ENCODE results near the gene DOCK4. TPM values are rescaled to one million over a fixed set of nuclear protein-coding genes. Genes with fewer than 3 reads are reported as not detected.

Gene DOCK4
- total and polyA plus RNA-seq, 10 of the 15 experiments (the other 5 are each of a cell fraction or from before 2014, with no cell fraction given) = 0.03 to 0.73 (median 0.38) TPM

DNA sequence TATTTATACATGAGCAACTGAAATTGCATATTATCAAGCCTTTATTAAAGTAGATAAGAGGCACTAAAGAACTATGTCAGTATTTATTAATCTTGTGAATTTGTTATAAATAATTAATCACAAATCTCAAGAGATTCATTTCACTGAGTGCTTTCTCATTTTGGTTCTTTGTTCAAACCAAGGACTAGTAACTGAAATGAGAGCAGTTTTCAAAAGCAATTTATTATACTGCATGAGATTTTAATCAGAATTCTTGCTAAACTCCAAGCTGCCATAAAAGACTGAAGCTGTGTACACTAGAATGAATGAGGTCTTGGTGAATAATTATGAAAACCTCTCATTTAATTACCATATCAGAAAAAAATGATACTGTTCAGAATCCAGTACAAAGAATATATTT, 419.1 kb downstream of the DOCK4 start (continued):
- TF ChIP-seq, protein P1, sequence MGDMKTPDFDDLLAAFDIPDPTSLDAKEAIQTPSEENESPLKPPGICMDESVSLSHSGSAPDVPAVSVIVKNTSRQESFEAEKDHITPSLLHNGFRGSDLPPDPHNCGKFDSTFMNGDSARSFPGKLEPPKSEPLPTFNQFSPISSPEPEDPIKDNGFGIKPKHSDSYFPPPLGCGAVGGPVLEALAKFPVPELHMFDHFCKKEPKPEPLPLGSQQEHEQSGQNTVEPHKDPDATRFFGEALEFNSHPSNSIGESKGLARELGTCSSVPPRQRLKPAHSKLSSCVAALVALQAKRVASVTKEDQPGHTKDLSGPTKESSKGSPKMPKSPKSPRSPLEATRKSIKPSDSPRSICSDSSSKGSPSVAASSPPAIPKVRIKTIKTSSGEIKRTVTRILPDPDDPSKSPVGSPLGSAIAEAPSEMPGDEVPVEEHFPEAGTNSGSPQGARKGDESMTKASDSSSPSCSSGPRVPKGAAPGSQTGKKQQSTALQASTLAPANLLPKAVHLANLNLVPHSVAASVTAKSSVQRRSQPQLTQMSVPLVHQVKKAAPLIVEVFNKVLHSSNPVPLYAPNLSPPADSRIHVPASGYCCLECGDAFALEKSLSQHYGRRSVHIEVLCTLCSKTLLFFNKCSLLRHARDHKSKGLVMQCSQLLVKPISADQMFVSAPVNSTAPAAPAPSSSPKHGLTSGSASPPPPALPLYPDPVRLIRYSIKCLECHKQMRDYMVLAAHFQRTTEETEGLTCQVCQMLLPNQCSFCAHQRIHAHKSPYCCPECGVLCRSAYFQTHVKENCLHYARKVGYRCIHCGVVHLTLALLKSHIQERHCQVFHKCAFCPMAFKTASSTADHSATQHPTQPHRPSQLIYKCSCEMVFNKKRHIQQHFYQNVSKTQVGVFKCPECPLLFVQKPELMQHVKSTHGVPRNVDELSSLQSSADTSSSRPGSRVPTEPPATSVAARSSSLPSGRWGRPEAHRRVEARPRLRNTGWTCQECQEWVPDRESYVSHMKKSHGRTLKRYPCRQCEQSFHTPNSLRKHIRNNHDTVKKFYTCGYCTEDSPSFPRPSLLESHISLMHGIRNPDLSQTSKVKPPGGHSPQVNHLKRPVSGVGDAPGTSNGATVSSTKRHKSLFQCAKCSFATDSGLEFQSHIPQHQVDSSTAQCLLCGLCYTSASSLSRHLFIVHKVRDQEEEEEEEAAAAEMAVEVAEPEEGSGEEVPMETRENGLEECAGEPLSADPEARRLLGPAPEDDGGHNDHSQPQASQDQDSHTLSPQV (IDR thresholded peaks at IDR 0.05) = no peak
- TF ChIP-seq FOXM1 (IDR thresholded peaks at IDR 0.05; ENCODE audit: low read depth, low read length) (no peak), TCF7 (IDR thresholded peaks at IDR 0.05; ENCODE audit: borderline replicate concordance) (no peak), SREBF1 (IDR thresholded peaks at IDR 0.05; ENCODE audit: low read length) (no peak), FOS (IDR thresholded peaks at IDR 0.05; ENCODE audit: borderline replicate concordance, extremely low read depth, insufficient read length) (no peak)

DNA sequence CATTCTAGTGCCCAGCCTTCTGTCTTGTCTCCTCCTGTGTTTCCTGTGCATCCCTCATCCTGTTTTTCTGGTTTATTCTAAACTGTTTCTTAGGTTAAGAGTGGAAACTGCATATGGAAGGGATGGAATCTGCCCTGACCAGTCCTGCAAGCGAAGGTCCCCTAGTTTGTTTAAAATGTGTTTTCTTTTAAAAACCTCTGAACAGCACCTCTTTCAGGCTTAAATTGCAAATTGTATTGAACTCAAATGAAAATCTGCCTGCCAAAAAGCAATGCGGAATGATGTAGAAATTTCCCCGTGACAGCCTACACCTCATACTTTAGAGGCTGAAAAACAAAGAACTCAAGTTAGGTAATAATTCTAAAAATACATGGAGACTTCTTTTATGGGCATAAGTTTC, 421.1 kb downstream of the DOCK4 start:
- in situ Hi-C loops (cut with MboI) = no loop called here
- no peak overlapping the region for H3K4me2 ChIP-seq (ENCODE audit: control insufficient read depth, insufficient read depth)
- RAD21 ChIA-PET (ENCODE audit: unreplicated experiment) = no interaction called here

More for the DNA sequence above, 421.1 kb downstream of the DOCK4 start:
- BruUV-seq (replicated peaks) = no TSS peak
- Histone ChIP-seq H3K4me1 (ENCODE audit: control insufficient read depth, insufficient read depth, low read length) (no peaks in the 10 kb centered on the region), H3K36me3 (ENCODE audit: control insufficient read depth in 2 of 2, insufficient read depth in 2 of 2, low read length in 1 of 2) (no peaks in the 10 kb centered on the region), H3K9me3 (replicated peaks; ENCODE audit: control insufficient read depth, insufficient read depth, low read length) (no peaks in the 10 kb centered on the region), H3K27me3 (replicated peaks in 1 of 2; ENCODE audit: control insufficient read depth in 2 of 2, insufficient read depth in 2 of 2, low read length in 1 of 2) (no peaks in the 10 kb centered on the region), H4K20me1 (ENCODE audit: control insufficient read depth, insufficient read depth) (no peaks in the 10 kb centered on the region), H2AFZ (ENCODE audit: control insufficient read depth, low read depth, low read length) (no peak overlapping the region), H3K27ac (ENCODE audit: control insufficient read depth, insufficient read depth) (no peak overlapping the region), H3K79me2 (ENCODE audit: control insufficient read depth, insufficient read depth, low read length) (no peaks in the 10 kb centered on the region), H3K9ac (ENCODE audit: control insufficient read depth, insufficient read depth, low read length) (no peak overlapping the region), H3K4me3 (no peak overlapping the region)
- DNase-seq (ENCODE audit: low read depth, low spot score) = no peak
- ATAC-seq = no peak
- intact Hi-C loops (cut with micrococcal nuclease; ENCODE audit: unreplicated experiment) = no loop called here
- TF ChIP-seq SMC3 (IDR thresholded peaks at IDR 0.05; ENCODE audit: borderline replicate concordance, low read length) = no peak
- TF ChIP-seq EED (IDR thresholded peaks at IDR 0.05; ENCODE audit: low read depth) = no peak
- TF ChIP-seq STAT3 (IDR thresholded peaks at IDR 0.05; ENCODE audit: low read depth, low read length) = no peak
- no peak for TF ChIP-seq WRNIP1 (IDR thresholded peaks at IDR 0.05; ENCODE audit: borderline replicate concordance, low read depth, low read length)
- TF ChIP-seq ZBED1 (IDR thresholded peaks at IDR 0.05; ENCODE audit: borderline replicate concordance) = no peak
- TF ChIP-seq, protein P2, sequence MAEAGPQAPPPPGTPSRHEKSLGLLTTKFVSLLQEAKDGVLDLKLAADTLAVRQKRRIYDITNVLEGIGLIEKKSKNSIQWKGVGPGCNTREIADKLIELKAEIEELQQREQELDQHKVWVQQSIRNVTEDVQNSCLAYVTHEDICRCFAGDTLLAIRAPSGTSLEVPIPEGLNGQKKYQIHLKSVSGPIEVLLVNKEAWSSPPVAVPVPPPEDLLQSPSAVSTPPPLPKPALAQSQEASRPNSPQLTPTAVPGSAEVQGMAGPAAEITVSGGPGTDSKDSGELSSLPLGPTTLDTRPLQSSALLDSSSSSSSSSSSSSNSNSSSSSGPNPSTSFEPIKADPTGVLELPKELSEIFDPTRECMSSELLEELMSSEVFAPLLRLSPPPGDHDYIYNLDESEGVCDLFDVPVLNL (IDR thresholded peaks at IDR 0.05; ENCODE audit: low read depth, low read length) = no peak
- TF ChIP-seq, protein P3, sequence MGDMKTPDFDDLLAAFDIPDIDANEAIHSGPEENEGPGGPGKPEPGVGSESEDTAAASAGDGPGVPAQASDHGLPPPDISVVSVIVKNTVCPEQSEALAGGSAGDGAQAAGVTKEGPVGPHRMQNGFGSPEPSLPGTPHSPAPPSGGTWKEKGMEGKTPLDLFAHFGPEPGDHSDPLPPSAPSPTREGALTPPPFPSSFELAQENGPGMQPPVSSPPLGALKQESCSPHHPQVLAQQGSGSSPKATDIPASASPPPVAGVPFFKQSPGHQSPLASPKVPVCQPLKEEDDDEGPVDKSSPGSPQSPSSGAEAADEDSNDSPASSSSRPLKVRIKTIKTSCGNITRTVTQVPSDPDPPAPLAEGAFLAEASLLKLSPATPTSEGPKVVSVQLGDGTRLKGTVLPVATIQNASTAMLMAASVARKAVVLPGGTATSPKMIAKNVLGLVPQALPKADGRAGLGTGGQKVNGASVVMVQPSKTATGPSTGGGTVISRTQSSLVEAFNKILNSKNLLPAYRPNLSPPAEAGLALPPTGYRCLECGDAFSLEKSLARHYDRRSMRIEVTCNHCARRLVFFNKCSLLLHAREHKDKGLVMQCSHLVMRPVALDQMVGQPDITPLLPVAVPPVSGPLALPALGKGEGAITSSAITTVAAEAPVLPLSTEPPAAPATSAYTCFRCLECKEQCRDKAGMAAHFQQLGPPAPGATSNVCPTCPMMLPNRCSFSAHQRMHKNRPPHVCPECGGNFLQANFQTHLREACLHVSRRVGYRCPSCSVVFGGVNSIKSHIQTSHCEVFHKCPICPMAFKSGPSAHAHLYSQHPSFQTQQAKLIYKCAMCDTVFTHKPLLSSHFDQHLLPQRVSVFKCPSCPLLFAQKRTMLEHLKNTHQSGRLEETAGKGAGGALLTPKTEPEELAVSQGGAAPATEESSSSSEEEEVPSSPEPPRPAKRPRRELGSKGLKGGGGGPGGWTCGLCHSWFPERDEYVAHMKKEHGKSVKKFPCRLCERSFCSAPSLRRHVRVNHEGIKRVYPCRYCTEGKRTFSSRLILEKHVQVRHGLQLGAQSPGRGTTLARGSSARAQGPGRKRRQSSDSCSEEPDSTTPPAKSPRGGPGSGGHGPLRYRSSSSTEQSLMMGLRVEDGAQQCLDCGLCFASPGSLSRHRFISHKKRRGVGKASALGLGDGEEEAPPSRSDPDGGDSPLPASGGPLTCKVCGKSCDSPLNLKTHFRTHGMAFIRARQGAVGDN (IDR thresholded peaks at IDR 0.05) = no peak
- TF ChIP-seq ATF7 (IDR thresholded peaks at IDR 0.05; ENCODE audit: low read depth) = no peak
- ChIA-PET POLR2A (no interaction called here), SMC1A (ENCODE audit: uncharacterized antibody, unreplicated experiment) (no interaction called here), CTCF (no interaction called here)
- WGBS (ENCODE audit: insufficient coverage, insufficient replicate concordance, low lambda C conversion rate, missing lambda C conversion rate) = 71% methylated on average over 3 of the region's 3 CpGs
- no peak for FAIRE-seq
